GM12891 (cell line): ENCODE data around the gene ANKRD13B.

Experiments
- POLR2A ChIP-seq: IDR thresholded peaks from 2 replicates; pipeline ENCODE4 v1.6.1; 2011; ENCODE audit warnings: low read depth, low read length, control low read depth
- POLR2AphosphoS5 ChIP-seq: IDR thresholded peaks from 2 replicates; pipeline ENCODE4 v1.6.1; 2011; ENCODE audit warnings: low read depth, low read length, control low read depth

- TF ChIP-seq POLR2A, result no peak
- no peak for TF ChIP-seq POLR2AphosphoS5
Measured at GRCh38 chr17:29571883-29572681, 20.9 kb upstream of the ANKRD13B start.
